ENCODE results near the gene GNA12.
A peak's percentile ranks its signal among the peaks of the same experiment; 100 is the strongest.

Gene GNA12

GRCh38 chr7:2817456-2817855 is 26.7 kb downstream of the GNA12 start:
- no peak for DNase-seq (ENCODE audit: low spot score)

GRCh38 chr7:2815875-2816245 is 28.2 kb downstream of the GNA12 start:
- no peak for DNase-seq (ENCODE audit: low spot score)

DNA sequence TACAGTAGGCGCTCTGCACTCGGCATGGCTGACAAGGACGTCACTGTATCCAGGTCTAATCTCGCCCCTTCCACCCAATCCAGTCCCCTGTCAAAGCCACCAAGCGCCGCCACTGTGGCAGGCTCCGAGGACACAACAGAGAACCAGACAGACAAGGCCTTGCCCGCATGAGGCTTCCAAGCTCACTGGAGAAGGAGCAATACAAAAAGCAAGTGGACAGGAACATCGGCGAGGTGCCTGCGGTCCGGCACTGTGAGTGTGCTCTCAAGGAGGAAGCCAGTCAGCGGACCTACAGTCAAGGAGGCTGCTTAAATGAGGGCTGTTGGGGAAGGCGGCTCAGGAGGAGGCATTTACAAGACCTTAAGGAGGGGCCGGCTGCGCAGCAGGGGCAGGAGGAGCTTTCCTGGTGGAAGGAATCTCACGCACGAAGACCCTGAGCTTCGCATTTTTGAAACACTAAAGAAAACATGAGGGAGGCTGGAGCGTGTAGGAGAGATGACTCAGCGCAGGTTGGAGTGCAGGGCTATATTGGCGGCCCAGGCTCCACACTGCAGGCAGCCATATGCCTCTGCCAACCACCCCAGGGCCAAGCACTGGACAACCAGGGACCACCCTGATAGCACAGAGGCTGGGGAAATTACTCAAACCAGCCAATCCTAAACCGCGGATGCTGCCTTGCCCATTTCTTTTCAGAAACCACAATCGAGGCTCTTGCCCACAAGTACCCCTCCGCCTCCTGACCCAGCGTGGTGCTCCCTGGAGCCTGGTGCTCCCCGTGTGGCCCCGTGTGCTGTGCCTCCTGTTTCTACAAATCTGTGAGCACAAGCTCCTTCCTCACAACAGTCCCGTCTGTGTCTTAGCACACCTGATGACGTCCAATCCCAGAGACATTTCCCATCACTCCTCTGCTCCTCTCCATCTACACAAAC is 28.9 kb downstream of the GNA12 start:
- no peak for DNase-seq (ENCODE audit: low spot score)

- DNase-seq (ENCODE audit: low spot score) = no peak
Observed at GRCh38 chr7:2814186-2814945, 29.7 kb downstream of the GNA12 start.

- no peak for DNase-seq (ENCODE audit: low spot score)
Observed at GRCh38 chr7:2813350-2814185, 30.5 kb downstream of the GNA12 start.

DNA sequence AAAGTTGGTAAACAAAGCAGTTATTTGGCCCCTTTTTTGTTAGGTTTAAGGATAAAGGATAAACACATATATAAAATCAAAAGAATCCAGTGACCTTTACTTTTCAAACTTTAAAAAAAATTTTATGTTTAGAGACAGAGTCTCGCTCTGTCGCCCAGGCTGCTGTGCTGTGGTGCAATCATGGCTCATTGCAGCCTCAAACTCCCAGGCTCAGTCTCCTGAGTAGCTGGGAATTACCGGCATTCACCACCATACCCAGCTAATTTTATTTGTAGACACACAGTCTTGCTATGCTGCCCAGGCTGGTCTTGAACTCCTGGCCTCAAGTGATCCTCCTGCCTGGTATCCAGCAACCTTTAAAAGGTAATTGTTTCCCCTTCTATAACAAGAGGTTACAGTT is 31.3 kb downstream of the GNA12 start:
- no peak for DNase-seq (ENCODE audit: low spot score)

GRCh38 chr7:2812114-2812487 is 32.0 kb downstream of the GNA12 start:
- no peak for DNase-seq (ENCODE audit: low spot score)

DNA sequence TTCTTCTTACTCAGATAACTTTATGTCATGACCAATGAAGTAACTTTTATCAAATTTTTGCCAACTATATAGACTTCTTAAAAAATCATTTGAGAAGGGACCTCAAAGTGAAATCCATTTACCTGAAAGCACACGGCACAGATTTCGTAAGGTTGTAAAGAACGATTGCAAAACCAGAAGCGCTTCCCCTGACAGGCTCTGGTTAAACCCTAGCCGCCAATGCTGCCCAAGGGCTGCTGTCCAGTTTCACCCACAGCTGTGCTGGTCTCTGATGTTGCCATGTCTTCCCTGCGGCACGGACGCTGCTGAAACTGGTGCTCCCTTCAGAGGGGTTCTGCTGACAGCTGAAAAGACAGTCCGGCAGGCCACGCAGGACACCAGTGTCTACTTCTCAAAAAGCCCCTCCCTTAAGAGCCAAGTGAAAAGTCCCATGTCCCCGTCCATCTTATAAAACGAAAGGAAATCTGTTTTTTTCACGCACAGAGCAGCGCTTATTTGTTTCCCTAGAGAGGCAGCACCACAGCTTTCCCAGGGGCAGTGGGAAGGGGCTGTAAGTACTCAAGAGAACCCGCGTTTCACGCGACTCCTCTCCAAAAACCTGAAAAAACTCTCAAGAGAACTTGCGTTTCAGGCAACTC is 32.5 kb downstream of the GNA12 start:
- no peak for DNase-seq (ENCODE audit: low spot score)

GRCh38 chr7:2810682-2811415 is 33.3 kb downstream of the GNA12 start:
- no peak for DNase-seq (ENCODE audit: low spot score)

DNA sequence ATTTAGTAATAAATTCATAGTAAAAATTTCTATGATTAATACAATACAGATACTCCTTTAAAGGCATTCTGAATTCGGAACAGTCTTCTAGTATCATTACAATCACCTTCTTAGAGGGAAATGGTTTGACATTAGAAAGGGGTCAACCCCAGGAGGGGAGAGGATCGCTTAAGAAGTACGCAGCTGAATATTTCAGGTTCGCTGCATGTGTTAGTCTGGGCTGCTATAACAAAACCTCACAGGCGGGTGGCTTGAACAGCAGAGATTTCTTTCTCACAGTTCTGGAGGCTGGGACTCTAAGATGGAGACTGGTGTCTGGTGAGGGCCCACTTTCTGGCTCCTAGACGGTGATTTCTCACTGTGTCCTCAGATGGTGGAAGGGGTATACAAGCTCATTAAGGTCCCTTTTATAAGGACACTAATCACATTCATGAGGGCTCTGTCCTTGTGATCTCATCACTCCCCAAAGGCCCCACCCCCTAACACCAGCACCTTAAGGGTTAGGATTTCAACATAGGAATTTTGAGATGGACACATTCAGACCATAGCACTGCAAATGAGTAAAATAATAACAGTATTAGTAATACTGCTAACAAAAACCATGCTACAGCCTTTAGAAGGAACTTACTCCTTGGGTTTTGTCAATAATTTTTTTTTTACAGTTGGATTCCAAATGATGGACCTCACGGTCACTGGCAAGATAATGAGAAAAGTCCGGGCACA is 34.0 kb downstream of the GNA12 start:
- no peak for DNase-seq (ENCODE audit: low spot score)

DNA sequence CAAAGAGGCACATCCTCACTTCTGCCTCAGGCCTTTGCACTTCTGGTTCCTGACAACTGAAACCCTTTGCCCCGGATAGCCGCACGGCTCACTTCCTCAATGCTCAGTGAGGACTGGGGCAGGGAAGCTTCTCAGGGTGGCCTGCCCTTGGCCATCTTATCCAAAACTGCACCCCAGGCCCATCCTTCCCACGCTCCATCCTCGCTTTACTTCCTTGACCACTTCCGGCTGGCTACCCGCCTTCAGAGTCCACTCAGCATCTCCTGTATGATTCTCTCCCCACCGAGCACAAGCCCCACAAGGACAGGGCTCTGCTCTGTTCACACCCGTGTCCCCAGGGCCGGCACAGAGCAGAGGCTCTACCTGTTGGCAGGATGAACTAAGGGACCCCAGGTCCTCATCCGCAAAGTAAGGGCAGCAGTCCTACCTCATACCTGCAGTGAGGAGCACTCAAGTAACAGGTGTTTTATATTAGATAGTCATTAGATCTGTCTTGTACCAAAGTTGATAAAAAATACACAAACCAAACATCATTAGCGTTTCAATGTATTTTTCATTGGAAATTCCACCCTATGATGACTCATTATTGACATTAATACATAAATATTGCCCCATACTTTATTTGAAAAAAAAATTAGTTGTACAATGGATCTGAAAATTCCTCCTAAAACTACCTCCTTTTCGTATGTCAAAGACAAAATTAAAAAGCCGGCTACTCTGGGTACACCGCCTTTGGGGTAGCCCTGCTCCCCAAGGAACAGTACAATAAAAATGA is 35.0 kb downstream of the GNA12 start:
- no peak for DNase-seq (ENCODE audit: low spot score)

- DNase-seq (ENCODE audit: low spot score) = peak; percentile 17
Observed at GRCh38 chr7:2807845-2808772, 36.0 kb downstream of the GNA12 start.

DNA sequence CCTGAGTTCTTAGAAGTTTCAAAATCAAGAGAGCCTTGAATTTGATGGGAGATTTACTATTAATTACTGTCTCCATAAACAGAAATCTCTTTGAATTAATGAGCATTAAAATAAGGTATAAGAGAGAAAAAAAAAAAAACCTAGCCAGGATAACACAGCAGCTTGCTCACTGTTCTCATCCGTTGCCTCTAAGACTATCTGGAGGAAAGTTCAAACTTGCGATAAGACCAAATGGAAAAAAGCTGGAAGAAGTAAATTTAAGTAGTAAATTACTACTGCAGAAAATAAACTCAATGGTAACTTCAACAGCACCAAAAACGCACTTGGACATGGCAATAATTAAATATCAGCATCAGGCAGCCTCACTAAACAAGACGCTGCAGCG is 36.7 kb downstream of the GNA12 start:
- DNase-seq (ENCODE audit: low spot score) = peak; percentile 18

- no peak for DNase-seq (ENCODE audit: low spot score)
Observed at GRCh38 chr7:2806571-2806970, 37.5 kb downstream of the GNA12 start.

DNA sequence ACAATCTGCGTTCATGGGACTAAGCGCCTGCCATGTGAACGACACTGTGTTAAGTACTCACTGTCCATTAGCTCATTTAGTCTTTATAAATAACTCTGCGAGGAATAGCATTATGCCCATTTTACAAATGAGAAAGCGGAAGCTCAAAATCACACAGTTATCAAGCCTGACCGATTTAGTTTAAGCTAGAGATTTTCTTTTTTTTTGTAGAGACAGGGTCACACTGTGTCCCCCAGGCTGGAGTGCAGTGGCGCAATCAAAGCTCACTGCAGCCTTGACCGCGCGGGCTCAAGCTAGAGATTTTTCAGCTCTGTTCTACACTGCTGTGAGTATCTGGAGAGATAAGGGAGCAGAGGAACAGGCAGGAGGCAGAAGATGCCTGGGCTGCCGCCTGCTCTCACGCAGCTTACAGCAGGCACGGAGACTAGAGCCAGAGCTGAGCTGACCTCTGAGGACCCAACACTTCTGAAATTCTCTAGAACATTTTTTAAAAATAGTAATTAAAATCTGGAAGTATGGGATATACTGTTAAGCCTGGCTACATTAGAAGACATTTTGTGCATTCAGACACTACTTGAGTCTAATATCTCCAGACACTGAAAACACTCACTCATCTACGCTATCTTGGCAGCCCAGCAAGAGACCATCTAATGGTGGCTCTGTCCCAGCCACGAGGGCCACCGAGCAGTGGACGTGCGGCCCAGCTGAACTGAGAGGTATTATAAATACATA is 38.7 kb downstream of the GNA12 start:
- no peak for DNase-seq (ENCODE audit: low spot score)

DNA sequence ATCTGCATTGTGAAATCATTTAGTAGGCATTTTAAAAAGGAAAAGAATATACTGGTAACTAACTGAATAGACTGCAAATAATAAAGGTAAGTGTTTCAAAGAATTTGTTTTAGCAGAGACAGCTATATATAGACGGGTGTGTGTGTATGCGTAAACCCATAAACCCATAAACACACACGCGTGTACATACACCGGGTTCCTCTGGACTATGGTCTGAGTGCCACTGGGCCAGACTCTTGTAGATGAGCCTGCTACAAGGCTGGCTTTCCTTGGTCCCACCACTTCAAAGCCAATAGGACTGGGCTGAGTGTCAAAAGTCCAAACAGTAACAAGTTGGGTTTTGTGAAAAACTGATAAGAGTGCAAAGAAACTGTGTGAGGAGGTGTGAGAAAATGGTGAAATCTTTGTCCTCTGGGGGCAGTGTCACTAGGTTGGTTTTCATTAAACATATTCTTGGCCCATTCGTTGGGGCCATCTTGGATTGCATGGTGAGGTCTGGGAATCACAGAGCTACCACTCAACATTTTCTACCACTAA is 39.8 kb downstream of the GNA12 start:
- DNase-seq (ENCODE audit: low spot score) = no peak

DNA sequence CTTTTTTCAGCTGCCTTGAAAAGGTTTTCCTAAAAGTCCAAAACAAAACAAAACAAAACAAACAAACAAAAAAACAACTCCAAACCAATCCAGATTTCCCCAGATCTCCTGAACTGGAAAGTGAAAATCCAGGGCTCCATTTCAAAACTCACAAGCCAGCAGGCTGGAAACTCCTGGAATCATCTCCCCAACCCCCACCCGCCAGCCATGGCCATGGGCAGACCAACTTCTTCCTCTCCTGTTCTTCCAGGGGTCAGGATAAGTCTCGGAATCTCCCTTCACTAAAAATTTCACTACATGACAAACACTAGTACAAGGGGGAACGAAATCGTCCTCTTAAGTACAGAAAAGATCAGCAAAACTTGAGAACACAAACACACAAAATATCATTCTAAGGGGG is 40.4 kb downstream of the GNA12 start:
- DNase-seq (ENCODE audit: low spot score) = no peak

- DNase-seq (ENCODE audit: low spot score) = no peak
Observed at GRCh38 chr7:2803342-2803692, 40.8 kb downstream of the GNA12 start.
